HK-2 (cell line): ENCODE results near the gene MEOX2.

Experiments
- DNase-seq: peaks from one replicate; pipeline ENCODE4 v3.0.0-alpha.2; 2018; ENCODE audit not compliant: unreplicated experiment

Gene MEOX2

DNA sequence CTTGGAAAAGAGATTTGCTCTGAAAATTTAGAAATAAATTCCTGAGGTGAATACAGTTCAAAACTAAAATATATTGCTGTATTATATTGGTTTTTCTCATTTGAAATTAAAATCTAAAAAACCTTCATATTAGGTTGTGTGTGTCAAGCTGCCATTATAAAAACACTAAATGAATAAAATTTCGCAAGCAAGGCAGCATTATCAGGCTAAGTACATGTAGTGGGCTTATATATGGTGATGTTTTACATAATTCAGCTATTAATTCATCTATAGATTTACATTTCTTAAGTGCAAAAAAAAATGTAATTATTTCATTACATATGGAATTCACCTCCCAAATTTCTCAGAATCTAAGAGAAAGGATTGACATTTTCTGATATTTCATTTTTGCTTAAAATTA lies 5.3 kb downstream of the MEOX2 start:
- DNase-seq, result no peak

DNA sequence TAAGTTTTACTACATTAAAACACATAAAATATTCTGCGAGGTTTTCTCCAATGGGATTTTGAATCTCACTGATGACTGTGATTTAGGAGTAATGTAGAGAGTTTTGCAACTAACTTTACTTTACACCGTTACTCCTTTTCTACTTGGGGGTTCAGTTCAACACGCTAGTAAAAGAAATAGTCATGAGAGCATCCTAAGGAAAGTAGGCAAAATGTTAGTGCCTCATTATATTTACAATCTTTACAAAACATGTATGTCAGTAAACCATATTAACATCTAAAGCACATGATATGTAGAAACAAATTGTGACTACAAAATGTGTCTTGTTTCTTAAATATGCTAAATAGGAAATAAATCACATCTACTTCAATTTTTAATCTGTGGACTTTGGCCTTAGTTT lies 6.0 kb downstream of the MEOX2 start:
- DNase-seq, result no peak

DNA sequence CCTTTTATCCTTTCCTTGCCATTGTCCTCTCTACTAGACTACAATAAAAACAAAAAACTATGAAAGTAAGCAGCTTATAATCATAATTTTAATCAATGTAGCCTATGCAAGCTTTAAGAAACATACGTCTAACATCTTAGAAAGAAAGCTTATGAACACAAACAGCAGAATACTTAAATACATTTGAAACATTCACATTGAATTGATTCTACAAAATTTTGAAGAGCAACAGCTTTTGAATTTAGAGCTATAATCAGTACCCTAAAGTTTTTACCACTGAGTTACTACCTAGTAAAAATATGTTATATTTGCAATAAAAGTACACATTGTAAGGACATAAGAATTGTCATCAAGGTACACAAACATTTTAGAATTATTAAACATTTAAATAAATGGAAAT lies 7.2 kb downstream of the MEOX2 start:
- DNase-seq, result no peak

DNA sequence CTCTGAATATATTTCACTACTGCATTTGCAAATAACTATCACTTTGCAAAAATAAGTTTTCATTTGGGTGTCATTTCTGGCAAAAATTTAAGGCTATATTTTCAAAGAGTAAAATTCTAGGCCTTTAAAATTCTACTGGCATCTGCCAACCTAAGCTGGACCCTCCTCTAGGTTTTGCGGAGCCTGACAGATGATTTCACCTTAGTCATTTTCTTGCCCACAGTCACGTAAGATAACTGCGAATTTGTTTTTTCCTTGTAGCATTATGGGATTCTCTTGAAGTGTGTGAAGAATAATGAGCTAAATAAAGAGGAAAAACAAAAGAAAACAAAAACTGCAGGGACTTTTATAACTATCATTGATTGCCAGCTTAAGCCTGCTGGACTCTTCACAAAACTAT lies 7.8 kb downstream of the MEOX2 start:
- DNase-seq, result no peak

DNA sequence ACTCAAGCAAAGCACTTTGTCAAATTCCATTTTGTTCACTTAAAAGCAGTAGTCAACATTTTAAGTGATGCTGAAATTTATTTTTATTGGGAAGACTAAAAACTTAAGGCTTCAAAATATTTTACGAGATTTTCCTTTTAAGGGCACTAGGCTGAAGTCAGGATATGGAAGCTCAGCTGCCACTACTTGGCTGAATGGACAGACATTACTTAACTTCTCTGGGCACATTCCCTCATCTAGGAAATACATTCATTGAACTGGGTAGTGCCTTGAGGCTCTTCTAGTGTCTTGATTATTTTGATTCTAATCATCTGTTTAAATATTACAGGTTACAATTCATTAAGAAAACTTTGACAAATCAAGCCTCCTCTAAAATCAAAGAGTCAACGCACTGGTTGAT lies 11.1 kb downstream of the MEOX2 start:
- no peak for DNase-seq

DNA sequence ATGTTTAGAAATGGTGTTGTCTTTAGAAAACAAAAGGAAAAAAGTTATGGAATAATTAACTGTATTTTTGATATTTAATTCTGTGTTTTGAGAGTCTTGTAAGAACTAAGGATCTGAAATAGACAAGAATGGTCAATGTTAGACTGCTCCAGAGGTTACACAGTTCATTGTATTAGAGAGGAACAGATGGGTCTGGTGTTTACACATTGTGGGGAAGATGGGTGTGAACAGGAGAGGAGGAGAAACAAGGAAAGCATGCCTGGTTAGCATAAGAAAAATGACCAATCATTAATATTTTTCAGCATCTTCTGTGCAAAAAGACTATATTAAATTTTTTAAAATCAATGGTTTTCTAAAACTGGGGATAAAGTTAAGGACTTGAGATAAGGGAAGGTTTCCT lies 11.9 kb downstream of the MEOX2 start:
- no peak for DNase-seq

DNA sequence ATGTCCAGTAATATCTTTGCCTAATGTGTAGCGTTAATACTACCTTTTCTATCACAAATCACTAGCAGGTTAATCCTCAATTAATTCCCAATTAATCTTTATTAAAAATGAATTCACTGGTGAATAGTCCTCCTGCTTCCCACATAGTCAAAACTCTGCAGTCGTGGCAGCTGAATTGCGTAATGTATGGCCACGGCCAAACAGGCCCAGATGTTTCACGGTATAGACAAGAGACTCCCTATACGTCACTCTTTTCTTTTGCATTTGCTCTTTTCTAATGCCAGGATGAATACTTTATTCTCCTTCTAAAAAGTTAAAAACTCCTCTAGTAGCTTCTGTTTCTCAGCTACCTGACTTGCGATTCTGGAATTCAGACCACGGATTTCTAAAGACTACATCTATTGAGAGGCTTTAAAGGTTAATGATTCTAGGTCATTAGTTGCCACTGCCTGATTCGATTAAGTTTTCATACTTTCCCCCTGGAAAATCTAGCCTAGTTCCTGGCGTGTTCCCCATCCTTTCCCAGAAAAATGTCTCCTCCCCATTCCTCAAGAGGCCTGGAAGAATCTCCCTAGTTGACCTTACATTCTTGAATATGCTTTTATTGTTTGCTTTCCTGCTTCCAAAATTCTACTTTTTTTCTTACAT lies 16.9 kb downstream of the MEOX2 start:
- no peak for DNase-seq

DNA sequence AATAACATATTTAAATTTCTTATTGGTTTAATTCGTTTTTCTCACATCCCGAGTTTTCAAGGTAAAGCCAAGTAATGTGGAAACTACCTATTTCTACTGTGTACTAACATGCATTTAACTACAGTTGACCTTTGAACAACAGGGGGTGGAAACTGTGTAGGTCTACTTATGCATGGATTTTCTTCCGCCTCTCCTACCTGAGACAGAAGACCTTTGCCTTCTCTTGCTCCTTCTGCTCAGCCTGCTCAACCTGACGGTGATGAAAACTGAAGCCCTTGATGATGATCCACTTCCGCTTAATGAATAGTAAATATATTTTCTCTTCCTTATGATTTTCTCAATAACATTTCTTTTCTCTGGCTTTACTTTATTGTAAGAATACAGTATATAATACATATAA lies 18.5 kb downstream of the MEOX2 start:
- DNase-seq, result no peak

DNA sequence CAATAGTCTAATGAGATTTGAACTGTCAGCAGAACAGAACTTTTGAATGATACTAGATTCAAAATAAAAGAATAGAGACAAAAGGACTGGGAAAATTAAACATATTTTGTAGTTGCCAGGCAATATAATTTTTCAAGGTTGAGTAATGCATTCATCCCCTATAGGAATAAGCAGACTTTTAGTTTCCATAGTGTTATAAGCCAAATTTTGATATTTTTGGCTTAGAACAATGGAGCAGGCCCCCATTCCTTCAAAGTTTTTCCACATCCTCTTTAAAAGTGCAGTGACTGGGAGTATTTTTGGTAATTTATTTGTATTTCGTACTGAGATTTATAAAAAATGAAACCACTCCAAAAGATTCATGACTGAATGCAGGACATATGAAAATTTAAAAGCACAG lies 24.0 kb downstream of the MEOX2 start:
- no peak for DNase-seq

DNA sequence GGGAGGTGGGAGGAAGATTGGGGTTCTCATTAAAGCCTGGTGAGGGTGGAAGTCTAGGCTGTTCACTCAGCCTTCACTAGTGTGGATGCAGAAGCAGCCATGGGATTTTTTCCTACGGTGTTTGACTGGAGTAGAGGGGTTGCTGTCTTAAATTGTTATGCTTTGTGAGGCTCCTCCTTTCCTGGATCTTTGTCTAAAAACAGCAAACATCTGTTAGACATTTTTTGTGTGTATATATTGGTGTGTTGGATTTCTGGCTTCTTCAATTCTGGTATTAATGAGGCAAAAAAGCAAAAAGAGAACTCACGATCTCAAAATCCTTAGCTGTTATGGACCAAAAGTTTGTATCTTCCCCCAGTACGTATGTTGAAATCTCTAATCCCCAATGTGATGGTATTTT lies 28.2 kb downstream of the MEOX2 start:
- DNase-seq, result no peak

DNA sequence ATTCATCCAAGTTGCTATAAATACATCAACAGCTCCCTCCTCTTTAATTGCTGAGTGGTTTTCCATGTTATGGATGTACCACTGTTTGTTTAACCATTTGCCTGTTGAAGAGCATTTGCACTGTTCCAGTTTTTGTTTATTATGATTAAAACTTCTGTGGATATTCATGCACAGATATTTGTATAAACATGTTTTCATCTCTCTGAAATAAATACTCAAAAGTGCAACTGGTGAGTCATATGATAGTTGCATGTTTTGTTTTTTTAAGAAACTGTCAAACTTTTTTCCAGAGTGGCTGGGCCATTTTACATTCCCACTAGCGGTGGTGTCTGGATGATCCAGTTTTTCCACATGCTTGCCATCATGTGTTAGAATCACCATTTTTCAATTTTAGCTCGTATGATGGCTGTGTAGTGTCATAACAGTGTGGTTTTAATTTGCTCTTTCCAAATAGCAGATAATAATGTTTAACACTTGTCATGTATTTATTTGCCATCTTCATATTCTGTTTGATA lies 33.6 kb downstream of the MEOX2 start:
- DNase-seq, result no peak

DNA sequence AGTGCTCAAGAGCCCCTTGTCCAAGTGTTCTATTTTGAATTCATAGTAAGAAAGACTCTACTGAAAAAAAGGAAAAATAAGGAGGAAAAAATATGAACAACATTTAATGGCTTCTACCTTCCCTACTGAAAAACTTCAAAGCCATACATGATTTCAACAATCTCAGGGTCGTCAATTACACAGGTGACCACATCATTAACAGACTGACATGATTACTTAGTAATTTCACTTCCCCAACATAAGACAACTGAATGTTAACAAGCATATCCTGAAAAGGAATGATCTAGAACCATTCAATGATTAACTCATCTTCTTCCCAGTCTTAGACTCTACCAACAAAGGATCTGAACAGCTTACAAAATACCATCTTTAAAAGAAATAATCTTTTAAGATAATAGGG lies 34.8 kb downstream of the MEOX2 start:
- DNase-seq, result no peak

DNA sequence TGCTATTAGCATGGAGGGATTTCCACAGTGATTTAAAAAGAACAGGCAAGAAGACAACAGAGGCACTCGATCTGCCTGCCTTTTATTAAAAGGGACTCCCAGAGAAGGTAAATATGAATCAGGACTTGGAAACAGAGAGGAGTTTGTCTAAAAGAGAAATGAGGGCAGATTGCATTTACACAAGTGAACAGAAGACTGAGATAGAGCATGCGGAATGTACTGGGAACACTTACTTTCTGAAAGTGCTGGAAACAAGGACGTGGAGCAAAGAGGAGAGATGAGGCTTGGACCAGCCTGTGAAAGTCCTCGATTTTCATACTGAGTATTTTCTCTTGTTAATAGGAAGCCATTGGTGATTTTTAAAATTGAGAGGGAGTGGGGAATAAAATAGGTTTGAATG lies 35.7 kb downstream of the MEOX2 start:
- no peak for DNase-seq

DNA sequence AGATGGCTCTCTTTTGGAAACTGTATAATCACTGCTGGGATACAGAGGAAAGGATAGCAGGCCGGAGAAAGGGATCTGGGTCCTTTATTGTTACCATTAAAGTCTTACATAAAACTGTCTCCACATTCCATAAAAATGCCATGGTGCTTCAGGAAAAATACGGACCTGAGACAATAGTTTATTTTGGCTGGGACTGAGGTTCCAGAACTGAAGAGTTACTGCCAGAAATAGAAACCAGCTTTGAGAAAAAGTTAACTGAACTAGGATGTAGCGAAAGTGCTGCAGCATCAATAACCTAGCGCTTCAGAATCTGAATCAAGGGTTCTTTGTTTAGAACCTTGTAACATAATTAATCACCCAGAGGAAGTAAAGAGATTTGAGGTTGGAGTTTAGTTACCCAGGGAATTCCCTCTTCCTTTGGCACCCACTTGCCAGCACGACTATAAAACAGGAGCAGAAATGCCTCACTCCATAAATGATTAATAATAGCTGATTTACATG lies 38.0 kb downstream of the MEOX2 start:
- no peak for DNase-seq

DNA sequence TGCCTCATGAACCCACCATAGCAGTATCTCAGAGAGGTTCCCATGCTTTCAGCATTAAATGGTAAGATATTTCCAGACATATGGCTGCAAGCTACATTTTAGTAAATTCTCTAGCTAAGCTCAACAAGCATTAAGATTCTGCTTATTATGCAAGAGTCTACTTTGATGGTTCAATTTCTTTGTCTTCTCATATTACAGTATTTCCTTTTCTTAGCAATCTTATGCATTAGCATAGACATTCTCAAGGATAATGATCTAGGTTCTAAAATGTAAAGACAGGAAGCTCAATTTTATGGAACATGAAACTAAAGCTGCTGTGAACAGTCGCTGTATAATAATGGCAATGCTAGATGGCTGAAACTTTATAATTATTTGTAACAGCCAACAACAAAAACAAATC lies 39.2 kb downstream of the MEOX2 start:
- no peak for DNase-seq

DNA sequence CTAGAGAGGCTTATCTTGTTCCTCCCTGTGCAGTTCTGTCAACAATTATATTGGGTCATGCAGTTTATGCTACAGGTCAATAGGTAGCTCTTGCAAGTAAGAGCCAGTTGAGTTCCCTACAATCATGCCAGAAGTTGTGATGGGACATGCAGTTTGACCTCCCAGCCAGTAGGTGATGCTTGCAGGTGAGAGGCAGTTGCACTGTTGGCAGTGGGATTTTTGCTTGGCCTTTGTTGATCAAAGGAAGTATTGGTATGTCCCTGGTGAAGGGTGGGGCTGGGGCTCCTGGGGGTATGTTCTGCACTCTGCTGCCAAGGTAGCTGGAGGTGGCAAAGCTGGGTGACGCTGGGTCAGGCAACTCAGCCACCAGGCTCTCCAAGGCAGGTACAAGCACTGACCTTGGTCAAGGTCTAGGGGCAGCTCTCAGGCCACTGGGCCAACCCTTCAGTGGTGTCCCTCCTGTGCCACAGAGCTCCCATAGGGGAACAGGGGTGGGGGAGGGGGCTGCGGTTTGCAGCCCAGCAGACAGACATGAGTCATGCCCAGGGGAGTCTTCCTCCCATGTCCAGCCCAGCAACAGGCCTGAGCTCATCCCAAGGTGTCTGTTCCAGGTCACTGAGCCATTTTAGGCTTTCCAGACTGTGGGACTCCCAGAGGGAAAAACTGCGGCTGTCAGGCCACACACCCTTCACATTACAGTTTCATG lies 43.3 kb downstream of the MEOX2 start:
- DNase-seq, result peak; percentile 79

DNA sequence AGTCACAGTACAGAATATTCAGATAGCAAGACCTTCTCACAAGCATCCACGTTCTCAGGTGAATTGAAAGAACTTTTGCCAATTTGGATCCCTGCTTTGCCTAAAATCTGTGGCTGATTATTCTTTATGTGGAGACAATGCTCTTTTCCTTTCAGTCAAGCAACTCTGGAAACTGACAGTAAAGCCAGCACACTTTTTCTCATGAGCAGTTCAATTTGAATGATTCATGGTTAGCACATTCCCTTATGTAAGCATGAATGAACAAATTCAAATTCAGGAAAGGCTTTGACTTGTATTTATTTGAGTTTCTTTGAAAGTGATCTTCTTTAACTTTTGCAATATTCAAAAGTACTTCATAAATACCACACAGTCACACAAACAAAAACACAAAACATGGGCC lies 57.6 kb downstream of the MEOX2 start:
- no peak for DNase-seq

DNA sequence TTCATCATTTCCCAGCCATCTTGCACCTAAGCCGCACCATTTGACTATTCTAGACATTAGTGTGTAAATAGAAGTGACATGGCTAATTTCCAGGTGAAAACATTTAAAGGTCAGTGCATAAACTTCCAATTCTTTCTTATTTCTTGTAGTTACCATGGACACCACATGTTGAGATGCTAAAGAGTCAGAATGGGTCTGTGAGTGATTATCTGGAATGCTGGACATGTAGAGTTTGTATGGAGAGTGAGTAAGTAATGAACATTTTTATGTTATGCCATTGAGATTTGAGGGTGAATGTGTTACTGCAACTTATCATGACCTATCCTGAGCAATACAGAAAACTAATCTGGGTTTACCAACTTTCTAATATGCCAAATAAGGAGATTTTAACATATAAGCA lies 60.4 kb downstream of the MEOX2 start:
- no peak for DNase-seq

DNA sequence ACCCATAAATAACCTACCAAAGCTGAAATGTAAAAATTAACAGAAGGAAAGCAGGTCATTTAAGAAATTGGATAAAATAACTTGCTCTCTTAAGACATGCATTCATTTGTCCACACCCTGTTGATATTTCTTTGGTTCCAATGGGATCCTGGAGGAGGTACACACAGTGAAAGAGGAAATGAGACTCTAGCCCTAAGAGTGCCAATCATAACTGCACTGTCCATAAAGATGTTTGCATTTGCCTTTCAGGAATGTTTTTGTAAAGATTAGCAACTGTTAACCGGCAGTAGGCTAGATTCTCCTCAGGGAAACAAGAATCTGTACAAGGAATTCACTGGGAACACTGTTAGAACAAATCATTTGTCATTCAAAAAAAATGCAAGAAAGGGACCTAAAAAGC lies 61.0 kb downstream of the MEOX2 start:
- DNase-seq, result no peak

DNA sequence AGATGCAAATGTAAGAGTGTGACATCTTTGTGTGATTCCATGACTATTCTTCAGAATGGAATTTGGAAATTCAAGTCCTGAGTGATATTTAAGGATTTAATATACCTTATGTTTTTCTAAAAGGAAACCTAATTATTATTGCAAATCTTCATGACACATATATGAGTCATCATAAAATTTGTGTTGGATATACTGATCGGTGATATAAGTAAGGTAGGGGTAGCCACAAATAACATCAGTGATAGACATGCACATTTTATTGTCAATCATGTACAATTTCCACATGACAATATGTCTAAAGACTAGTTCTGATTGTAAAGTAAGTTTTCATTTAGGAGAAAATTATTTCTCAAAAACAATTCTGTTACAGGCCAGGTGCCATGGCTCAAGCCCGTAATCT lies 65.0 kb downstream of the MEOX2 start:
- no peak for DNase-seq

DNA sequence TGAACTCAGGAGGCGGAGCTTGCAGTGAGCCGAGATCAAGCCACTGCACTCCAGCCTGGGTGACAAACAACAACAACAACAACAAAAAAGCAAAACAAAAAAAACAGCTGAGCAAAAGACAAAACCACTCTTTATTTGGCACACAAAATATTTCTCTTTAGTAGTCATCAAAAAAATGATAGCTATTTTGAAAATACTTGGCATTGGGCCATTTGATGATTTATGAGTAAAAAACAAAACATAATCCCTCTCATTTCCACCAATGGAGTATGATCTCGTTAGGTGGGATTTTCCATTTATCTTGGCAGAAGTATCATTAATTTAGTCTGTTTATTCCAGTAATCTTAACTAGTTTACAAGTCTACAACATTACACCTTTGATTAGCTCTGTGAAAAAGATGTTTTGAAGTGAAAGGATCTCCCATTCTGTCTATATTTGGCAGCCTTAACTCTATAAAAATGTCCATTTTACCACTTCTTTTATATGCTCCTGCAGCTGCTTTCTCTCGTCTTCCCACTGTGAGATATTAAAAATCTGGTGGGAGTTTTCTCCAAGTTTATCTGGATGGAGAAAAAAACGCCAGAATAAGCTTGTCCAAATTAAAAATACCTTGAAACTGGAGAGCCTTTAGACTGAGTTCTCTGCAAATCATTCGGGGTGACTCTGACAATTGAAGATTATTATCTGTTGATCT lies 65.8 kb downstream of the MEOX2 start:
- DNase-seq, result no peak

DNA sequence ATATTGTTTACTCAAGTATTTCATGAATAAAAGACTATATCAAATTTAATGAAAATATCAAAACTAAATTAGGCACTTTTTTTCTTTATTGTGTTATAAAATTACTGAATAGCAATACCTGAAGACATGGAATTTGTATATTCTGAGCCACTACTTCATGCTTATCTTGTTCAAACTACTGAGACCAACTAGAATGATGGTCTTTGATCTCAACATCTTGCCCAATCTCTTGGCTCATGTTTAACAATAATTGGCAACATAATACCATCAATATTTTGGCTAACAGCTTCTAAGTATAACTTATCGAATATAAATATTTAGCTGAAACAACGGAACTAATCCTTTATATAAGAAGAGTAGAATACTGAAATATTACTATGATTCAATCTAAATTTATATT lies 68.2 kb downstream of the MEOX2 start:
- no peak for DNase-seq

DNA sequence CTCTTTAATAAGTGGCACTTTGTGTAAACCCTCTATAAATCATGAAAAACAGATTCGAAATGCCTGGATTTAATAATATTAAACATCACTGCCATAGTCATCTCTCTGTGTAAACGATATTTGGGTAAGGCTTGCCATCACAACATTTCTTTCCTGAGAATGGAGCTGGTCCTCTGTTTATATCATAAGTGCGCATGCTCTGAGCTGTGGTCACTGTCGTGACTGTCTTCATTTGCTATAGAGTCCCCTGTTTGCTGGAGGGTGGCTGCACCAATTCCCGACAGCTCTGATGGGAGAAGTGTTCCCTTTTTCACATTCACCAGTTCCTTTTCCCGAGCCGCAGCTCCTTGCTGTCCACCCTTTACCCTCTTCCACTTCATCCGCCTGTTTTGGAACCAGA lies 74.3 kb downstream of the MEOX2 start:
- DNase-seq, result no peak
